HepG2 (cell line): ENCODE measurements around the gene SP3. TPM values are rescaled to one million over a fixed set of nuclear protein-coding genes. Genes with fewer than 3 reads are reported as not detected.
A peak's percentile ranks its signal among the peaks of the same experiment; 100 is the strongest.

Experiments used
- ARNTL ChIP-seq: sonication (generic); formaldehyde crosslinking; IDR thresholded peaks from 2 replicates; pipeline ENCODE4 v1.4.0; 2020; ENCODE audit warnings: mild to moderate bottlenecking, missing genetic modification reagents
- ELF3 ChIP-seq: IDR thresholded peaks from 2 replicates; pipeline ENCODE4 v1.6.1; 2016; ENCODE audit warnings: missing genetic modification reagents, missing compliant biosample characterization
- FOXK2 ChIP-seq: fragments of 450-650 bp; IDR thresholded peaks from 2 replicates; pipeline ENCODE4 v1.6.1; 2016
- FOXP1 ChIP-seq, 2 experiments: fragments of 450-650 bp in 1 of 2; IDR thresholded peaks; 2 replicates each; pipeline ENCODE4 v1.6.1; 2017 to 2018; ENCODE audit warnings: antibody characterized with exemption in 1 of 2
- GATAD2A ChIP-seq: IDR thresholded peaks from 2 replicates; pipeline ENCODE4 v1.6.1; 2016
- HOXA9 ChIP-seq: sonication (generic); formaldehyde crosslinking; IDR thresholded peaks from 2 replicates; pipeline ENCODE4 v1.8.1; 2022; ENCODE audit warnings: missing genetic modification reagents, mild to moderate bottlenecking, moderate library complexity, borderline replicate concordance
- ISX ChIP-seq: sonication (generic); formaldehyde crosslinking; conservative IDR thresholded peaks from 2 replicates; pipeline ENCODE4 v1.5.0; 2020; ENCODE audit warnings: missing genetic modification reagents
- MLLT10 ChIP-seq: sonication (generic); formaldehyde crosslinking; IDR thresholded peaks from 2 replicates; pipeline ENCODE4 v1.4.0; 2020; ENCODE audit warnings: missing genetic modification reagents
- MXI1 ChIP-seq: IDR thresholded peaks from 3 replicates; pipeline ENCODE4 v1.6.1; 2012; ENCODE audit warnings: low read depth, low read length, inconsistent platforms, borderline replicate concordance
- MZF1 ChIP-seq: sonication (generic); formaldehyde crosslinking; IDR thresholded peaks from 2 replicates; pipeline ENCODE4 v1.8.1; 2023; ENCODE audit warnings: mild to moderate bottlenecking, missing genetic modification reagents, borderline replicate concordance
- NFATC3 ChIP-seq: sonication (generic); formaldehyde crosslinking; IDR thresholded peaks from 2 replicates; pipeline ENCODE4 v1.5.1; 2020; ENCODE audit warnings: mild to moderate bottlenecking, missing genetic modification reagents
- NR2C2 ChIP-seq: sonication (generic); formaldehyde crosslinking; IDR thresholded peaks from 2 replicates; pipeline ENCODE4 v1.4.0; 2020; ENCODE audit warnings: missing genetic modification reagents, mild to moderate bottlenecking, moderate library complexity, borderline replicate concordance
- PHF20 ChIP-seq: sonication (generic); formaldehyde crosslinking; IDR thresholded peaks from 2 replicates; pipeline ENCODE4 v1.5.0; 2020; ENCODE audit warnings: mild to moderate bottlenecking, missing genetic modification reagents
- POLR2A ChIP-seq, 2 experiments: IDR thresholded peaks; 2 replicates each; pipeline ENCODE4 v1.6.1; 2011; ENCODE audit warnings: low read depth in 2 of 2, low read length in 2 of 2, mild to moderate bottlenecking in 1 of 2, moderate library complexity in 1 of 2; ENCODE audit not compliant: insufficient read depth in 1 of 2
- POLR2G ChIP-seq: fragments of 200-400 bp; formaldehyde crosslinking; IDR thresholded peaks from 2 replicates; pipeline ENCODE4 v1.6.1; 2018; ENCODE audit warnings: mild to moderate bottlenecking, low read depth, low read length, moderate library complexity
- SKIL ChIP-seq: sonication (generic); formaldehyde crosslinking; IDR thresholded peaks from 2 replicates; pipeline ENCODE4 v1.8.0; 2022; ENCODE audit warnings: missing genetic modification reagents, mild to moderate bottlenecking, moderate library complexity, borderline replicate concordance
- SOX6 ChIP-seq, 2 experiments: fragments of 450-650 bp in 1 of 2; sonication (generic) in 1 of 2; formaldehyde crosslinking in 1 of 2; IDR thresholded peaks; 2 replicates each; pipeline versions ENCODE4 v1.4.0 to v1.6.1; 2017 to 2020; ENCODE audit warnings: antibody characterized with exemption in 1 of 2, mild to moderate bottlenecking in 1 of 2, missing genetic modification reagents in 1 of 2
- SP140L ChIP-seq: sonication (generic); formaldehyde crosslinking; IDR thresholded peaks from 2 replicates; pipeline ENCODE4 v1.4.0; 2020; ENCODE audit warnings: missing genetic modification reagents, borderline replicate concordance
- TBX3 ChIP-seq: fragments of 450-650 bp; IDR thresholded peaks from 2 replicates; pipeline ENCODE4 v1.6.1; 2017; ENCODE audit warnings: antibody characterized with exemption, mild to moderate bottlenecking, inconsistent platforms, borderline replicate concordance
- TIGD3 ChIP-seq: sonication (generic); formaldehyde crosslinking; IDR thresholded peaks from 2 replicates; pipeline ENCODE4 v1.5.1; 2020; ENCODE audit warnings: mild to moderate bottlenecking, missing genetic modification reagents, borderline replicate concordance
- ZBTB7B ChIP-seq: sonication (generic); formaldehyde crosslinking; IDR thresholded peaks from 2 replicates; pipeline ENCODE4 v1.4.0; 2020; ENCODE audit warnings: missing genetic modification reagents
- ZFP37 ChIP-seq: sonication (generic); formaldehyde crosslinking; IDR thresholded peaks from 2 replicates; pipeline ENCODE4 v1.4.0; 2020; ENCODE audit warnings: missing genetic modification reagents, borderline replicate concordance
- ZFX ChIP-seq: sonication (generic); formaldehyde crosslinking; IDR thresholded peaks from 2 replicates; pipeline ENCODE4 v1.4.0; 2020; ENCODE audit warnings: mild to moderate bottlenecking, low read depth, missing genetic modification reagents, moderate library complexity
- ZNF136 ChIP-seq: sonication (generic); formaldehyde crosslinking; IDR thresholded peaks from 2 replicates; pipeline ENCODE4 v1.8.1; 2022; ENCODE audit warnings: low read depth, mild to moderate bottlenecking, moderate library complexity, missing genetic modification reagents
- ZNF224 ChIP-seq: sonication (generic); formaldehyde crosslinking; IDR thresholded peaks from 2 replicates; pipeline ENCODE4 v1.5.0; 2020; ENCODE audit warnings: mild to moderate bottlenecking, missing genetic modification reagents
- polyA plus RNA-seq, 8 experiments: library from polyadenylated mRNA; depleted of rRNA in 3 of 8; stranded (reverse) in 7 of 8; unstranded in 1 of 8; fragments of >200 nt; fragmentation: Illumina TruSeq in 4 of 8; extraction: Trizol in 4 of 8; gene quantifications; 2 replicates each; pipeline versions ENCODE4 v1.2.1 to v1.2.3, GENCODE V29; 2011 to 2016; ENCODE audit warnings: low read depth in 4 of 8, missing spikeins in 1 of 8, mixed read lengths in 1 of 8; ENCODE audit not compliant: insufficient read depth in 1 of 8
- total RNA-seq, 5 experiments: library from RNA; depleted of rRNA; stranded (reverse); fragments of >200 nt; fragmentation: Illumina TruSeq; extraction: Trizol; gene quantifications; 2 replicates each; pipeline ENCODE4 v1.2.3, GENCODE V29; 2016; ENCODE audit warnings: low read depth in 1 of 5
- TF ChIP-seq, protein P1 (sequence below): sonication (generic); formaldehyde crosslinking; IDR thresholded peaks from 2 replicates; pipeline ENCODE4 v1.8.1; 2023; ENCODE audit warnings: mild to moderate bottlenecking, missing genetic modification reagents, borderline replicate concordance
- TF ChIP-seq, protein P2 (sequence below): fragments of 450-650 bp; IDR thresholded peaks from 2 replicates; pipeline ENCODE4 v1.6.1; 2017; ENCODE audit warnings: mild to moderate bottlenecking

Gene SP3
- total and polyA plus RNA-seq, 2 of the 13 experiments (the other 11 are each of a cell fraction or from before 2014, with no cell fraction given): 57.3 to 132 TPM

GRCh38 chr2:173986805-173987204 lies 21.6 kb upstream of the SP3 start (continued):
- peak; percentile 71 for TF ChIP-seq GATAD2A (CRISPR knock-in tag)
- TF ChIP-seq MXI1: no peak
- no peak for TF ChIP-seq PHF20 (CRISPR knock-in tag)
- no peak for TF ChIP-seq MZF1 (CRISPR knock-in tag)
- TF ChIP-seq SKIL (CRISPR knock-in tag): no peak
- TF ChIP-seq NFATC3: no peak
- TF ChIP-seq MLLT10: no peak
- TF ChIP-seq ISX (CRISPR knock-in tag): no peak
- TF ChIP-seq POLR2A (IDR thresholded peaks at IDR 0.05; ENCODE audit: insufficient read depth in 1 of 2, low read depth in 2 of 2, low read length in 2 of 2): no peak
- no peak for TF ChIP-seq SP140L (CRISPR knock-in tag)
- TF ChIP-seq, protein P1, sequence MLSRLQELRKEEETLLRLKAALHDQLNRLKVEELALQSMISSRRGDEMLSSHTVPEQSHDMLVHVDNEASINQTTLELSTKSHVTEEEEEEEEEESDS (CRISPR knock-in tag): no peak
- TF ChIP-seq ZNF224: no peak
- no peak for TF ChIP-seq ZBTB7B (CRISPR knock-in tag)
- TF ChIP-seq ELF3 (CRISPR knock-in tag): no peak
- TF ChIP-seq ARNTL (CRISPR knock-in tag): no peak
- TF ChIP-seq POLR2G: no peak
- no peak for TF ChIP-seq FOXK2
- no peak for TF ChIP-seq NR2C2 (CRISPR knock-in tag)
- no peak for TF ChIP-seq ZFX (CRISPR knock-in tag)
- peak; percentile 44; the same call in 1 of the 2 replicates for TF ChIP-seq FOXP1 (IDR thresholded peaks at IDR 0.05)
- peak; percentile 78 for TF ChIP-seq FOXP1 (CRISPR knock-in tag; IDR thresholded peaks at IDR 0.05)
- TF ChIP-seq, protein P2, sequence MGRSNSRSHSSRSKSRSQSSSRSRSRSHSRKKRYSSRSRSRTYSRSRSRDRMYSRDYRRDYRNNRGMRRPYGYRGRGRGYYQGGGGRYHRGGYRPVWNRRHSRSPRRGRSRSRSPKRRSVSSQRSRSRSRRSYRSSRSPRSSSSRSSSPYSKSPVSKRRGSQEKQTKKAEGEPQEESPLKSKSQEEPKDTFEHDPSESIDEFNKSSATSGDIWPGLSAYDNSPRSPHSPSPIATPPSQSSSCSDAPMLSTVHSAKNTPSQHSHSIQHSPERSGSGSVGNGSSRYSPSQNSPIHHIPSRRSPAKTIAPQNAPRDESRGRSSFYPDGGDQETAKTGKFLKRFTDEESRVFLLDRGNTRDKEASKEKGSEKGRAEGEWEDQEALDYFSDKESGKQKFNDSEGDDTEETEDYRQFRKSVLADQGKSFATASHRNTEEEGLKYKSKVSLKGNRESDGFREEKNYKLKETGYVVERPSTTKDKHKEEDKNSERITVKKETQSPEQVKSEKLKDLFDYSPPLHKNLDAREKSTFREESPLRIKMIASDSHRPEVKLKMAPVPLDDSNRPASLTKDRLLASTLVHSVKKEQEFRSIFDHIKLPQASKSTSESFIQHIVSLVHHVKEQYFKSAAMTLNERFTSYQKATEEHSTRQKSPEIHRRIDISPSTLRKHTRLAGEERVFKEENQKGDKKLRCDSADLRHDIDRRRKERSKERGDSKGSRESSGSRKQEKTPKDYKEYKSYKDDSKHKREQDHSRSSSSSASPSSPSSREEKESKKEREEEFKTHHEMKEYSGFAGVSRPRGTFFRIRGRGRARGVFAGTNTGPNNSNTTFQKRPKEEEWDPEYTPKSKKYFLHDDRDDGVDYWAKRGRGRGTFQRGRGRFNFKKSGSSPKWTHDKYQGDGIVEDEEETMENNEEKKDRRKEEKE: no peak
- TF ChIP-seq ZFP37 (CRISPR knock-in tag): no peak
- no peak for TF ChIP-seq TBX3
- no peak for TF ChIP-seq ZNF136 (CRISPR knock-in tag)
- no peak for TF ChIP-seq TIGD3 (CRISPR knock-in tag)
- TF ChIP-seq SOX6 (IDR thresholded peaks at IDR 0.05): no peak
- peak; percentile 61; the same call in 1 of the 2 replicates for TF ChIP-seq SOX6 (CRISPR knock-in tag; IDR thresholded peaks at IDR 0.05)
- no peak for TF ChIP-seq HOXA9 (CRISPR knock-in tag)
